Epidermal melanocyte (primary cell): ENCODE measurements around the gene ATP13A5.

Source experiments
- DNase-seq: peaks from one replicate; pipeline ENCODE4 v3.0.0; 2011; ENCODE audit warnings: low spot score; ENCODE audit not compliant: insufficient read length

ATP13A5 gene

GRCh38 chr3:193261970-193262369 lies 116.6 kb downstream of the ATP13A5 start:
- no peak for DNase-seq

DNA sequence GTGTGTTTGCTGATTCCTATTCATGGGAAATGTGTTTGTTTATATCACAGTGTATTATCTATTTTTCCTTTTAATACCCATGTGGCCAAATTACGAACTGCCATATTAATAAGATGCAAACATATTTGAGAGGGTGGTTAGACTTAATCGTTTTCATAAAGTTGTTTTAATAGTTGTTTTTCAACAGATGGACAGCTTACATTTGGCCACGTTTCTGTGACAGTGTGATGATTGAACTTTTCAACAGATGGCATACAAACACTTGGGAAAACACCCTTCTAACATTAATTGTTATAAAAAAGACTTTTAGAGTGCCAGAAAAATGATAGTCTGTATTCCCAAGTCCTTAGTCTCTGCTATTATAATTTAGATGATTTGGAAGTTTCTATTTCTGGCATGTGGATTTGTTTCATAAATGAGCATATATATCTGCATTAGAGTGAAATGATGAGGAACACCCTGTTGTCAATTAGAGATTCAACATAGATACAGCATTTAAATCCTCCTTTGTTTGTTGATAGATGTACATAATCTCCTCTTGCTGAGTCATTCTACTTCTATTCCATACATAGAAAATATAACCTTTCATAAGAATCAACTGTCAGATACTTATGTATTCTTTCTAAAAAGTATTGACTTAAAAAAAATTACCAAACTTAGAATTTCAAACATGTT lies 124.4 kb downstream of the ATP13A5 start:
- DNase-seq: no peak

- DNase-seq: no peak
Measured at GRCh38 chr3:193250492-193250891, 128.1 kb downstream of the ATP13A5 start.

GRCh38 chr3:193248848-193249468 lies 129.6 kb downstream of the ATP13A5 start:
- no peak for DNase-seq

GRCh38 chr3:193243571-193243970 lies 135.0 kb downstream of the ATP13A5 start:
- DNase-seq: no peak

DNA sequence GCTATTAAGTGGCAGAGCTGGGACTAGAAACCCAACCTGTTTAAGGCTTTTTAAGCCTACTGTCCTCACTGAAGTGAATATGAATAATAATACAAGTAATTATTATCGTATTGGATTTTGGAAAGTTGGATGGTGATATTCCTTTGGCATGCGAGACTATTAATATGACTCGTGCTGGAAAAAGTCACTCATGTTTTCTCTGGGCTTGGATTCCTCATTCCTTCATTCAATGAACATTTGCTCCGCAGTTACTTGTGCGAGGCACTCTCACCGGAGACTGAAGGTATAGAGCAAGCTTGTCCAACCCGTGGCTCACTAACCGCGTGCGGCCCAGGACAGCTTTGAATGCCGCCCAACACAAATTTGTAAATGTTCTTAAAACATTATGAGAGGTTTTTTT lies 136.8 kb downstream of the ATP13A5 start:
- DNase-seq: no peak

DNA sequence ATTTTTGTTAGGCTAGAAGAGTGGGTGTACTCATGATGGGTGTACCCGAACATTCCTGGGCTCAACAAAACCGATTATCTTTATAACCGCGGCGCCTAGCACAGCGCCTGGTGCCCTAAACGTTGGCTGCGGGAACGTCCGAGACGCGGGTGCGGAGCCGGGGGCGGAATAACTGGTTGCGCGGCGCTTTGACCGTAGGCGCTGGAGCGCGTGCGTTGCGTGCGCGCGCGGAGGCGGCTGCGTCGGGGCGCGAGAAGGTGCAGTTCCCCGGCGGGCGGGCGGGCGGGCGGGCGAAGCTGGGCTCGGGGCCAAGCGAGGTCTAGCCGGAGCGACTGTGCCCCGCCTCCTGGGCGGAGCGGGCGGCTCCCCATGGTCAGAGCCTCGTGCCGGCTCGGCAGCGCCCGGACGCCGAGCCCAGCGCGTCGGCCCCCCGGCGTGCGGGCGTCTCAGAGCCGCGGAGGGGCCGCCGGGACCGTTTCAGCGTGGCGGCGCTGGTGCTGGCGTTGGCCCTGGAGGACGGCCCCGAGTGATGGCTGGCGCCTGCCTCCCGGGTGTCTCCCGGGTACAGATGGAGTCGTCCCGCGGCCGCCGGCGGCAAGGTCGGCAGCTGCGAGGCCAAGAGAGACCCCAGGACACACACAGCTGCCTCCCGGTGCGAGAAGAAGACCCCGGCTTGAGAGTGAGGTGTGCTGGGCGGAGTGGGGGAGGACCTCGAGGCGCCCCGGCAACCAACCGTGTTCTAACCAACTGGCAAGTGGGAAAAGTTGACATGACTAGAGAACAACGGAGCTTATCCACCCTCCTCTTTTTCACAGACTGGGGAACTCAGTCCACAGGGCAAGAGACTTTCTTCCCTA lies 137.5 kb downstream of the ATP13A5 start, which contains the start of gene PLAAT1:
Gene PLAAT1 (plus strand): TSS at position 373 of the 857 bp plus-strand sequence. CDS start 14,429 bp downstream, outside the sequence.
- DNase-seq: peak; percentile 71

DNA sequence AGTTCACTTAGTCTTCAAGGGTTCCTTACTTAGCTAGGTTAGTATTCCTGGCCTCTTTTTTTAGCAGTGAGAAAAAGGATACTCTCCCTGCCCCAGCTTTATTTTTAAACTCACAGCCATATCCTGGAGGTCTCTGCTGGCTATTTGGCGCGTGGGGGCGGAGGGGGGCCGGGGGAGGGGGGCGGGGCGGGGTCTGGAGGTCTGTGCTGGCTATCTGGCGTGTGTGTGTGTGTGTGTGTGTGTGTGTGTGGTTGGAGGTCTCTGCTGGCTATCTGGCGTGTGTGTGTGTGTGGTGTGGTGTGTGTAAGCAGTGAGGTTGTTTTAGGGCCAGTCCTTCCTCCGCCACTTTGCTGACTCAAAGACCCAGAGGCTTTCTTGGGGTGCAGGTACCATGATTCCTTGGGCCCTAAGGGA lies 138.1 kb downstream of the ATP13A5 start:
- DNase-seq: no peak

- no peak for DNase-seq
Measured at GRCh38 chr3:193237030-193237429, 141.5 kb downstream of the ATP13A5 start.

- DNase-seq: no peak
Measured at GRCh38 chr3:193236599-193236998, 142.0 kb downstream of the ATP13A5 start.

DNA sequence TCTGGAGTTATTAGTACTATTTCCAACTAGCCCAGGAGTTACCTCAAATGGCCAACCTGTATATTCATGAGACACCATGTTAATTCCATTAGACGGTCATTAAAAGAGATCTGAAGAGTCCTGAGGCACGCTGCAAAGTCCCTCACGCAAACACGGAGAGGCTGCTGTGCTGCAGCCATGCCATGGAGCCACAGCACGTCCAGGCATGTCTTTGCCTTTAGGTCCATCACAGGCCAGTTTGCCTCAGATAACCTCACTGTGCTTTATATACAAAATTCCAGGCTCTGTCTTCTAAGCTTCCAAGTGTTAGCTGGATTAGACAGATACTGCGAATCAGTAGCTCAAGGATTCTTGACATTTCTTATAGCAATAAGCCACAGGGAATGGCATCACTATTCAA lies 147.4 kb downstream of the ATP13A5 start:
- no peak for DNase-seq

- DNase-seq: no peak
Measured at GRCh38 chr3:193230610-193231009, 147.9 kb downstream of the ATP13A5 start.

- DNase-seq: no peak
Measured at GRCh38 chr3:193229851-193230420, 148.6 kb downstream of the ATP13A5 start.

DNA sequence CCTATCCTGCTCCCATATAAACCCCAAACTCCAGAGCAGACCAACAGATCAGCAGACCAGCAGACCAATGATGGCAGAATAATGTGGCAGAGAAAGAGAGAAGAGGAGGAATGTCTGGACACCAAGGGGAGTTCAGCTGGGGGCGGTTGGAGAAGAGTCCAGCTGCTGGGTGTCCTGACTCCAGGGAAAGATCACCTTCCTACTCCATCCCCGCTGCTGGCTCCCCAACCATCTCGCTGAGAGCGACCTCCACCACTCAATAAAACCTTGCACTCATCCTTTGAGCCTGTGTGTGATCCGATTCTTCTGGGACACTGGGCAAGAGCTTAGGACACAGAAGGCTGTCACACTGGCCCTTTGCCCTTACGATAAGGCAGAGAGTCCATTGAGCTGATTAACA lies 150.3 kb downstream of the ATP13A5 start:
- no peak for DNase-seq

DNA sequence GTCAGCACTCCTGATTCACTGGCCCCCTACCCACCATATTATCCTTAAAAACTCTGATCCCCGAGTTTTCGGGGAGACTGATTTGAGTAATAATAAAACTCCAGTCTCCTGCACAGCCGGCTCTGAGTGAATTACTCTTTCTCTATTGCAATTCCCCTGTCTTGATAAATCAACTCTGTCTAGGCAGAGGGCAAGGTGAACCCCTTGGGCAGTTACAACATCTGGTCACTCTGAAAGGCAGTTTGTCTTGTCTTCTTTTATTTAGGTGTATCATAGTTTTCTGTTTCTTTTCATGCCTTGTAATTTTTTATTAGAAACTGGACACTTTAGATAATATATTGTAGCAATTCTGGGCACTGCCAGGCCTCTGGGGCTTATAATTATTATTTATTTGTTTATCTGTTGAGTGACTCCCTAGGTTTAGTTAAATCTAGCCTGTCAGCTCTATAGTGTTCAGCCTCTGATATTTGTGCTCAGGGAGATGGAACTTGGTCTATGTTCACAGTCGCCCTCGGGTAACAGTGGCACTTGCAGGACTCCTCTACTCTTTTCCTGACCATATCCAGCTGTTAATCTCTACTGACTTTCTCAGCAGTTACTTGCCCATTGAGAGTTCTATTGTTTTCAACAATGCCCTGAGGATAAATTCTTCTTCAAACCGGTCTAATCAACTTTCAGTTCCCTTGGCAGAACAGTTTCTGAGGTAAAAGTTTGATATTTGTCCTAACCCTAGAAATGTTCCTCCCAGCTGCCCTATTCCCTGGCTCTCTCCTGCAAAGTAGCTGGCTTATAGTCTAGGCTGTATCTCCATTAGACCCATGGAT lies 153.0 kb downstream of the ATP13A5 start:
- no peak for DNase-seq
